ENCODE measurements around the gene ZNF343. TPM values are rescaled to one million over a fixed set of nuclear protein-coding genes. Genes with fewer than 3 reads are reported as not detected.
"Not testable (repeated sequence)": the region's sequence is repeated elsewhere in the genome, so short reads cannot be mapped to it uniquely, and the experiment has no call there.

Gene ZNF343
- total RNA-seq, 1 donor from 2014 or later: 4.3 TPM

DNA sequence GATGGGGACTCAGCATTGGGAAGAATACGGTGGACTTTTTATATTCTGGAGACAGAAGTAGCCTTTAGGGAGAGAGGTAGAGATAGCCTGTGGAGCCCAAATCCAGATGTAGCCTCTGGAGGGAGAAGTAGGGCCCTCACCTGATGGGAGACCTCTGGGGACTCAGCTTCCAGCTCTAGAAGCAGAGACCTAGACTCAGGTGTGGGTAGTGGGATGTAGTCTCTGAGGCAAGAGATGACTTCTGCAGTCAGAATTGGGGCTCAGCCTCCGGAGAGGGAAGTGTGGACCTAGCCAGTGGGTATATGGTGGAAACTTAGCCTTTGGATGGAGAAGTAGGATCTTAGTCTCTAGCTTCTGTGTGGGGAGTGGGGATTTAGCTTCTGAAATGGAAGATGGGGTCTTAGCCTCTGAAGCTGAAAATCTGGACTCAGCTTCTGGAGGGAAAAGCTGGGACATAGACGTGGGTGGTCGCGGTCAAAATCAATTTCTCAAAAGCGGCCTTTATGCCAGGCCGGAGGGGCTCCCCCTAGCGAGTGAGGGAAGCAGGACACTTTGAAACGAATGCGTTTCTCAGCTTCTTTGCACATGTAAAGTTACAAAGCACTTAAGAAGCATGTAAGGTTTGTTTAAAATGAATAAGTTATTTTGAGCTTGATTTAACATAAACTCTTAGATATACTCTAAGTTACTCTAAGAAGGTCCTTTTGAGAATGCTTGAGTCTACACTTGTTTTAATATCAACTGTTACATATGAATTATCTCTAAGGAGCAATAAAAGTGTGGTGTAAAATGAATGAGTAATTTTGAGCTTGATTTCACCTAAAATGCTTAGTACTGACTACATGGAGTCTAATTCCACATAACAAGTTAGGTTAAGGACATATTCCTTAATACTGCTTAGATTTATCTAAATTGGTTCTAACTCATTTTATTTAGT lies 12.9 kb upstream of the ZNF343 start:
- ATAC-seq (peak; percentile 28), DNase-seq (ENCODE audit: low spot score) (no peak)

DNA sequence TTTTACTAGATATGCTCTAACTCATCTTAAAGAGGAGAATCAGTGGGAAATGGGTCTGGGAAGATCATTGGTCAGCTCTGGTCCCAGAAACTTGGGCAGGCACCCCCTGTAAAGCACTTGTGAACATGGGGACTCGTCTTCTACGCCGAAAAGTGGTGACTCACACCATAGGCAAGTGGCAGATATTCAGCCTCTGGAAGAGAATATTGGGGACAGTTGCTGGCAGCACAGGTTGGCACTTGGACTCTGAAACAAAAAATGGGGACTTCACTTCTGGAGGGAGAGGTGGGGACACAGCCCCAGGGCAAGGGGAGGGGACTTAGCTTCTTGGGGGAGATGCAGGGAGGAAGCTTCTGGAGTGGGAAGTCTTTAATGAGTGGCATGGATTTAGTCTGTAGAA lies 11.9 kb upstream of the ZNF343 start:
- ATAC-seq (no peak), DNase-seq (ENCODE audit: low spot score) (no peak)

DNA sequence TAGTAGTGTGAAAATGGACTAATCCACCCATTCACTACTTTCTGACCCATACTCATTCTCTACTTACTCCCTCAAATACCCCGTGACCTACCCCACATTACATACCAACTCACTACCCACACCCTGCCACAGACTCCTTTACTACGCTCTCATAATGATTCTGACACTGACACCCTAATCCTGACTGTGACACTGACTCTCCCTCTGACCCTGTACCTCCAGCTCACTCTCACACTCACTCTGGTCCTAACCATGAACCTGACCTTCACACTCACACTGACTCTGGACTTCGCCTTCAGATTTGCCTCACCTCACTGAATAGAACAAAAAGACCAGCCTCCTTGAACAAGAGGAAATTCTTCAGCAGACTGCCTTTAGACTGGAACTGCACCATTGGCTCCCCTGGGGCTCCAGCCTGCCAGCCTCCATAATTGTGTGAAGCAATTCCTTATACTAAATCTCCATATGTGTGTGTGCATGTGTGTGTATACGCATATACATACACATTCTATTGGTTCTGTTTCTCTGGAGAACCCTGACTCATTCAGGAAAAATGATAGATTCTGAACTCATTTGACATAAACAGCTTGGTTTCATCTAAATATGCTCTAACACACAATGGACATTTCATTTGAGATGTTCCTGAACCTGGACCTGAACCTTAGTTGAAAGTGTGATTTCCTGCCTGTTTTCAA lies 10.5 kb upstream of the ZNF343 start:
- DNase-seq (ENCODE audit: low spot score): no peak
- ATAC-seq: no peak

DNA sequence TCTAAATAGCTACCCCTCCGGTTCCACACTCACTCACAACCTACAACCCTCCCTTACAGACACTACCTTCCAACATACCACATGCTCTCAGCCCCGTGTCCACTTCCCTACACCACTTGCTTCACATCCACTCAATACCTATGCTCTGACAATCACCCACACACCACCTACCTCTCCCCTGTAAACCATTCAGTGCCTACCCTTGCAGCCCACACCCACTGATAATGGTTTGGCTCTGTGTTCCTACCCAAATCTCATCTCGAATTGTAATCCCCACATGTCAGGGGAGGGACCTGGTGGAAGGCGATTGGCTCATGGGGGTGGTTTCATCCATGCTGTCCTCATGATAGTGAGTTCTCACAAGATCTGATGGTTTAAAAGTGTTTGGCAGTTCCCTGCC lies 9.8 kb upstream of the ZNF343 start:
- no peak for DNase-seq (ENCODE audit: low spot score)
- ATAC-seq: no peak

DNA sequence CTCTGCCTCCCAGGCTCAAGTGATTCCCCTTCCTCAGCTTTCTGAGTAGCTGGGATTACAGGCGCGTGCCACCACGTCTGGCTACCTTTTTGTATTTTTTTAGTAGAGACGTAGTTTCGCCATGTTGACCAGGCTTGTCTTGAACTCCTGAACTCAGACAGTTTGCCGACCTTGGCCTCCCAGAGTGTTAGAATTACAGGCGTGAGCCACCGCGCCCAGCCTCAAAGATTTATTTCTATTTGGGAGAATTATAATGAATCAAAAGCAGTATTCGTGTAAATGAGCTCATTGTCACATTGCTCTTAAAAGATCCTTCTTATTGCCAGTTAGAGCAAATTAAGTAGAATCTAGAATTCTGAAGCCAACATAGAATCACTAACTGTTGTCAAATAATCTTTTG lies 9.4 kb upstream of the ZNF343 start:
- ATAC-seq (no peak), DNase-seq (ENCODE audit: low spot score) (no peak)

DNA sequence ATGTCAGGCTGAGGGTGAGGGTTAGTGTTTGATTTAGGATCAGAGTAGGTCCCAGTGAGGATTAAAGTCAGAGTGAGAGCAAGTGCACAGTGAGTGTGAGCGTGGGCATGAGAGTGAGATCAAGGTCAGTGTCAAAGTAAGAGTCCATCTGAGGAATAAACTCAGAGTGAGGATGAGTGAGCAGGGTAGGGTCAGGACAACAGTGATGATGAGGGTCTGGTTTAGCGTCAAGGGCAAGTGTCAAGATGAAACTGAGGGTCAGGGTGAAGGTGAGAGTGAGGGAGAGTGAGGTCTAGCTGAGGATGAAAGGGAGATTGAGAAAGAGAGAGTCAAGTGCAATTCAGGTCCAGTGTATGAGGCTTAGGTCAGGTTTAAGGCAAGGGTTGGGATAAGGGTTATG lies 7.7 kb upstream of the ZNF343 start:
- ATAC-seq (no peak), DNase-seq (ENCODE audit: low spot score) (no peak)

DNA sequence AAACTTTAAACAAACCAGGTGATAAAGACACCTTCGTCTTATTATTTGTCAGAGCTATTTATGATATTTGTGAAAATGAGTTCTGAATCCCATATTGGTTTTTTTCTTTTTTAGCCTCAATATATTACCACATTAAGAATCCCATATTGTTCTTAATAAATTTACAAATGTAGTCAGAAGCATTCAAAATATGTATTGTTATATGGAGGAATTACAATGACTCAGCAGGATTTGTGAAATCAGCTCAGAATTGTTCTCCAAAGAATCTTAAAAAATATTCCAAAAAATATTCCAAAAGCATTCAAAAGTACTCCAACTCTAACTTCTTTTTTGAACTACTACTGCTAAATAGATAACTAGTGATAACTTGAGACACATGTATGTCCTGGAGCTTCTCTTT lies 6.5 kb upstream of the ZNF343 start:
- DNase-seq (ENCODE audit: low spot score): no peak
- ATAC-seq: no peak

DNA sequence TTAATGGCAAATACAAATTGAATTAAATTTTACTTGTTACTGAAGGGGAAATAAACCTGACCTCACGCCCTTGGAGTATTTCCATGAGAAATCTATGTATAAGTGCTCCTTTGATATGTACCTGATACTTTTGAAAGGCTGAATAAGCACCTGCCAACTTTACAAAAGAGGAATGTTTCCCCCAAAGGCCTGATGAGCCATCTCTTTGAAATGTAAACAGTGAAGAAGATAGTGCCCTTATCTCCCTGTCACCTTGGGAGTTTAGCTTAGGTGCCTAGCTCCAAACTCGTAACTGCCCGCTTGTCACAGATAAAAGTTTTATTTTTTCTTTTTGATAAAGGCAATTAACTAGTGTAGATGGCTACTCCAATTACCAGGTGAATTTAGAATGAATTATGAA lies 1.1 kb upstream of the ZNF343 start:
- ATAC-seq (no peak), DNase-seq (ENCODE audit: low spot score) (no peak)

DNA sequence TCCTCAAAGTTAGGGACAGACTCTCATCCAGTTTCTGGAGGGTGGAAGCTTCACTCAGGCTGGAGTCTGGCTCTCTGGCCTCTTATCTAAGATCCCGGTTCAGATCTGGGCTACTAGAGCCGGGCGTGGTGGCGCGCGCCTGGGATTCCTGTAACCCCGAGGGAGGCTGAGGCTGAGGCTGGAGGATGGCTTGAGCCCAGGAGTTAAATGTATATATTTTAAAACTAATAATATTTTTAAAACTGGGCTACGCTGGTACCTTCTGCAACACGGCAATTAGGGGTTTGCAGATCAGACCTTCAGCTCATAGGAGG lies 710 bp upstream of the ZNF343 start:
- no peak for DNase-seq (ENCODE audit: low spot score)

DNA sequence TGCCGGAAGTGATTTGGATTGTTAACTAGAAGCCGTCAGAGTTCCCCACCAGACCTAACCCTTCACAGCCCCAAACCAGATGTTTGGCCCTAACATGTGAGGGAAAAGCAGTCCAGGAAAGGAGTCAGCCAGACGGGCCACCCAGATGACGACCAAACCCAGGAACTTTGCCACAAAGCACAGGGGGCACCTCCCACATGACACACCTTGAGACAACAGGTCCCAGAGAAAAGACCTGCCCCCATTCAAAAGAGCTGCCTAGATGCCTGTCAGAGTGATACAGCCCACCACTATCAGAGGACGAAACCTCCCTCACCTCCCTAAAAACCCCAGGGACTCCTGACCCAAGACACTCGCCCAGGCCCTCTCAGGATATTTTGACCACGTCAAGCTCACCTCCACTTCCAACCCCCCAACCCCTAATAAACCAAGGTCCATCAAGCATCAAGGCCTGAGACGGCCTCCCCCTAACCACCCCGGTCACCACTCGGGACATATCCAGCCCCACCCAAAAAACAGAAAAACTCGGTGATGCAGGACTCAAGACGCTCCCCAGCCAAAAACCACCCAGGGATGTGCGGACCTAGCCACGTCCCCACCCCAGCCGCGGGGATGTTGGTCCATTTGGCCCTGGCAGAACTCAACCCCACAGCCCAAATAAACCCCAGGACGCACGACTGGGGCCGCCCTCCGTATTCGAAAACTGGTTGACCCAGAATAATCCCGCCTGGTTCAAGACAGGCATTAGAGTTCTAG lies 662 bp downstream of the ZNF343 start:
- ATAC-seq: peak; percentile 32
- DNase-seq (ENCODE audit: low spot score): no peak

More for the DNA sequence above, 710 bp upstream of the ZNF343 start:
- ATAC-seq: no peak

DNA sequence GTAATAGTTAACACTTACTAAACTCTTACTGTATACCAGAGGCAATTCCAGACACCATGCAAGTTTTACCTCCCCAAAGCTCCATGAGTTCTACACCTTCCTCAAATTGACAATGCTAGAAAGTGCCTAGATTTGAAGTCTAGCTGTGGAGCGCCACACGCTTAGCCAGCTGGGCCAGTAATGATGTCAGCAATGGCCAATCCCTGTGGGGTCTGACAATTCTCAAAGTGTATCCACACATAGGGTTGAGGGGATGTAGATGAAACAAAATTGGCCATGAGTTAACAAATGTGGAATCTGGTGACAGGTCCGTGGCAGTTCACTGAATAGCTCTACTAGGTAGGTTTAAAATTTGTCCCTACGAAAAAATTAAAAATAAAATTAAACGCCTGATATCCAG lies 1.3 kb downstream of the ZNF343 start:
- DNase-seq (ENCODE audit: low spot score) (no peak), ATAC-seq (no peak)

DNA sequence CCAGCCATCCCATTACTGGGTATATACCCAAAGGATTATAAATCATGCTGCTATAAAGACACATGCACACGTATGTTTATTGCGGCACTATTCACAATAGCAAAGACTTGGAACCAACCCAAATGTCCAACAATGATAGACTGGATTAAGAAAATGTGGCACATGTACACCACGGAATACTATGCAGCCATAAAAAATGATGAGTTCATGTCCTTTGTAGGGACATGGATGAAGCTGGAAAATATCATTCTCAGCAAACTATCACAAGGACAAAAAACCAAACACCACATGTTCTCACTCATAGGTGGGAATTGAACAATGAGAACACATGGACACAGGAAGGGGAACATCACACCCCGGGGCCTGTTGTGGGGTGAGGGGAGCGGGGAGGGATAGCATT lies 2.3 kb downstream of the ZNF343 start:
- not testable (repeated sequence) for ATAC-seq; DNase-seq (ENCODE audit: low spot score)

DNA sequence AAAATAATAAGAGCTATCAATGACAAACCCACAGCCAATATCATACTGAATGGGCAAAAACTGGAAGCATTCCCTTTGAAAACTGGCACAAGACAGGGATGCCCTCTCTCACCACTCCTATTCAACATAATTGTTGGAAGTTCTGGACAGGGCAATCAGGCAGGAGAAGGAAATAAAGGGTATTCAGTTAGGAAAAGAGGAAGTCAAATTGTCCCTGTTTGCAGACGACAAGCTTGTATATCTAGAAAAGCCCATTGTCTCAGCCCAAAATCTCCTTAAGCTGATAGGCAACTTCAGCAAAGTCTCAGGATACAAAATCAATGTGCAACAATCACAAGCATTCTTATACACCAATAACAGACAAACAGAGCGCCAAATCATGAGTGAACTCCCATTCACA lies 3.9 kb downstream of the ZNF343 start:
- DNase-seq (ENCODE audit: low spot score); ATAC-seq: not testable (repeated sequence)

DNA sequence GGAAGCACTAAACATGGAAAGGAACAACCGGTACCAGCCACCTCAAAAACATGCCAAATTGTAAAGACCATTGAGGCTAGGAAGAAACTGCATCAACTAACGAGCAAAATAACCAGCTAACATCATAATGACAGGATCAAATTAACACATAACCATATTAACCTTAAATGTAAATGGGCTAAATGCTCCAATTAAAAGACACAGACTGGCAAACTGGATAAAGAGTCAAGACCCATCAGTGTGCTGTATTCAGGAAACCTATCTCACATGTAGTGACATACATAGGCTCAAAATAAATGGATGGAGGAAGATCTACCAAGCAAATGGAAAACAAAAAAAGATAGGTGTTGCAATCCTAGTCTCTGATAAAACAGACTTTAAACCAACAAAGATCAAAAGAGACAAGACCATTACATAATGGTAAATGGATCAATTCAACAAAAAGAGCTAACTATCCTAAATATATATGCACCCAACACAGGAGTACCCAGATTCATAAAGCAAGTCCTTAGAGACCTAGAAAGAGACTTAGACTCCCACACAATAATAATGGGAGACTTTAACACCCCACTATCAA lies 5.8 kb downstream of the ZNF343 start:
- DNase-seq (ENCODE audit: low spot score); ATAC-seq: not testable (repeated sequence)

DNA sequence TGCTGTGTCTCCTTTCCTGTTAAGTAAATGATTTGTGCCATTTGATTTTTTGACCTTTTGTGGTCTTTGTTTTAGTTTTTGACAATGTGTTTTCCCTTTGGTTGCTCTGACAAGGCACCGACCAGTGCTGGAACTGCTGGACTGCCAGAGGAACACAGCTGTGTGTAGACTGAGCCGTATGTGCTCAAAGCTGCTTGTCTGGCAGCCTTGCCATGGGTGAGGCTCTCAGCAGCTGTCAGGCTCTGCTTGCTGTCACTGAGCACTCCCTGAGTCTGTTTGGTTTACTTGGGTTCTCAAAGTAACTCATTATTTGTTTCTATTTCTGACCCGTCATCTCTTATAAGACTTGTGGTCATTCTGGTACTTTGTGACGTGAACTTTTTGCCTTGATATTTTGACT lies 23.1 kb downstream of the ZNF343 start:
- no peak for ATAC-seq

DNA sequence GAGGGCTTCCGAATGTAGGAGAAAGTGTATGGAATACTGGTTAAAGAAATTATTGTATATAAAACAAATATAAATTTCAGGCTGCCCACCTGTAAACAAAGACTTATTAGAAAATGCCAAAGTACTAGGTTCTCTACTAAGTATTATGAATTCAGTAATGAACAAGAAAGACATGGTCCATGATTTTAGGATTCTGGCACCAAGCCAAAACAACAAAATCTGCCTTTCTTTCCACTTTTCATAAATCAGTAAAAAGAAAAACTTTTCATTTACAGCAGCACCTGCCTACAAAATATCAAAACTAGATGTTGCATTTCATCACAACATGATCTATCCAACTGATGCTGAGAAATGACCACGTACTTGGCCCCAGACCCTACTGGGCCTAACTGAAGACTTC lies 23.6 kb downstream of the ZNF343 start:
- ATAC-seq (no peak), DNase-seq (ENCODE audit: low spot score) (no peak)

More for the DNA sequence above, 23.1 kb downstream of the ZNF343 start:
- no peak for DNase-seq (ENCODE audit: low spot score)

DNA sequence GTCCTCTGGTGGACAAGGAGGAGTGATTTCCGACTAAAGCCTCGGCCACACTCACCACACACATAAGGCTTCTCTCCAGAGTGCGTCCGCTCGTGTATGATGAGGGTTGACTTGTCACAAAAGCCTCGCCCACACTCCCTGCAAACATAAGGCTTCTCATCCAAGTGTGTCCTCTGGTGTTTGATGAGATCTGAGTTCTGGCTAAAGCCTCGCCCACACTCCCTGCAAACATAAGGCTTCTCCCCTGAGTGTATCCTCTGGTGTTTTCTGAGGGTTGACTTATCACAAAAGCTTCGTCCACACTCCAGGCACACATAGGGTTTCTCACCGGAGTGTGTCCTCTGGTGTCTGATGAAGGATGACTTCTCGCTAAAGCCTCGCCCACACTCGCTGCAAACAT lies 25.2 kb downstream of the ZNF343 start:
- ATAC-seq (no peak), DNase-seq (ENCODE audit: low spot score) (no peak)

DNA sequence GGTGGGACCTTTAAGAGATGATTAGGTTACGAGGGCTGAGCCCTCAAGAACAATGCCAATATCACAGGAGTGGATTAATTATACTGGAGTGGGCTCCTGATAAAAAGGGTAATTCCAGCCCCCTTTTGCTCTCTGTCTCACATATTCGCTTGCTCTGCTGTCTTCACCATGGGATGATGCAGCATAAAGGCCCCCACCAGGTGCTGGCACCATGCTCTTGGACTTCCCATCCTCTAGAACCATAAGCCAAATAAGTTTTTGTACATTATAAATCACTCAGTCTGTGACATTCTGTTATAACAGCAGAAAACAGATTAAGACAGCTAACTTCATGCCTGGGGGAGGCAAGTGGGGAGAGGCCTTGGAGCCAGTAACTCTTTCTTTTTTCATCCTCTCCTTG lies 28.3 kb downstream of the ZNF343 start:
- DNase-seq (ENCODE audit: low spot score): no peak
- no peak for ATAC-seq

DNA sequence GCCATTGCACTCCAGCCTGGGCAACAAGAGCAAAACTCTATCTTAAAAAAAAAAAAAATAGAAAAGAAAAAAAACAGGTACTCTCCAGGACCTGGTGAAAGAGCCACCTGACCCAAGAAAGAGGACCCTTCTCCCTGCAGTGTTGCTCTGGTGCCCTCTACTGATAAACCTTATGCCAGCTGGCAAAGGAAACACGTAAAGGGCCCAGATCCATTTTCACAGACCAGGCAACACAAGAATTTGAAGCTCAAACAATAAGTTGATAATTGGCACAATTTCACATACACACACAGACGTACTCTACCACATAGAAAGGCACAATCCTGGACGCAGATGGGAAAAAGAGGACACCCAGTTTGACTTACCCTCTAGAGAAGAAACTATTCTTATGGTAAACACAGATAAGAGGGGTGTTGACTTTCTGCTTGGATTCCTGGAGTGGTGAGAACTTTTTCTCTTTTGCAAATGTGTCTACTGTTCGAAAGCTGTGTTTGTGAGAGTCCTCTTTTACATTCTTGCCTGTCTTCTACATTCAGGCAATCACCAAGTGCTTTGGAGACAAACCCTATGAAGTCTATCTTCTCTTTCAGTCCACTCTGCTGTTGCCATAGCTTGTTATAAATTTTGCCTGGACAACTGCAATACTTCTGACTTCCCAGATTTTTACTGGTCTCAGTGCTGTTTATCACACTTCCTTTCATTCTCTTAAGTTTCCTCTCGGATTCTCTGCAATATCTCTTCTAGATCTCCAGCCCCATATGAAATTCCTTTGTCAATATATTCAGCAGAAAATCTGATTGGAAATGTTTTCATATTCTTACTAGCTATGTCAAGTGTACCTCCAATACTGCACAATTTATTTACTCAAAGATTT lies 31.7 kb downstream of the ZNF343 start:
- ATAC-seq: peak; percentile 77
- no peak for DNase-seq (ENCODE audit: low spot score)
